DMS53 treated with DMSO at 0.1 percent for 48 hours (cell line): Measurements from ENCODE around the gene RNF180.
"Not testable (repeated sequence)": the region's sequence is repeated elsewhere in the genome, so short reads cannot be mapped to it uniquely, and the experiment has no call there.

Experiments used
- DNase-seq: peaks from one replicate; lab custom pipeline; 2025; ENCODE audit not compliant: unreplicated experiment; lab: John Stamatoyannopoulos, UW

The RNF180 gene

GRCh38 chr5:64273276-64273675 is 107.6 kb downstream of the RNF180 start:
- DNase-seq = no peak

DNA sequence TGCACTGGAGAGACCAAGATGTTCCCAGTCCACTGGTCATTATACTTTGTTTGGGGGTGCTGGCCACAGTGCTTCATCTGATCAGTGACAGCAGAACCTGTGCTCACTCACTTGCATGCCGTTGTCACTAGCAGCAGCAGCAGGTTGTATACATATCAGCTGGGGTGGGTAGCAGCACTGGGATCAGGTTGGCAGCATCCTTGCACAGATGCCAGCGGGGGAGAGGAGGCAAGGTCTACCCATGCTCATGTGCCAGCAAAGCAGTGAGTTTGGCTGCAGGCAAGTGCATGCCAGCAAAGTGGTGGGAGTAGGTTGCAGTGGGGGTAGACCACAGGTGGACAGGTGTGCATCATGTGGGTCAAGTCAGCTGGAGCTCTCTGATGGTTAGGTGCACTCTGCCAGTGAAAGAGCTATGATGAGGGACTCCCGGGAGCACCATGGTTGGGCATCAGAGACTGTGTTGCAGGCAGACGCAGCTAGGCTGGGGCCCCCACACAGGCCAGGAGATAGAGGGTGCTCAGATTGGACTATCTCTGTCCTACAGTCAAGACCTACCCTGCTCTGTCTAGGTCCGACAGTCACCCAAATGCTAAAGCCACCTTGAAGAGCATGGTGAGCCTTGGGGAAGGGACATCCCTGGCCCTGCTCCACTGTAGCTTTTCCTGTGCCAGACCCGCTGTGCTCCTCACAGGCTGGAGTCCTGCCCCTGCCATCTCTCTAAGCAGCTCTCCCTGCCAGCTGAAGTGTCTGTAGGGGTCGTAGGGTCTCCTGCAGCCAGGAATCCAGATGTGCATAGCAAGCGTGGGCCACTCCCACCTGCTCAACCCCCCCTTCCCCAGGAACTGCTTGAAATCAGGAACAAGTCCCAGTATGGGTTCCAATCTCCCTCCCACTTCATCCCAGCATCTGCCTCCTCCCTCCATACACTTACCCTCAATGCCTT is 119.8 kb downstream of the RNF180 start:
- no peak for DNase-seq

- DNase-seq = no peak
These were observed 120.7 kb downstream of the RNF180 start for GRCh38 chr5:64286381-64286780.

DNA sequence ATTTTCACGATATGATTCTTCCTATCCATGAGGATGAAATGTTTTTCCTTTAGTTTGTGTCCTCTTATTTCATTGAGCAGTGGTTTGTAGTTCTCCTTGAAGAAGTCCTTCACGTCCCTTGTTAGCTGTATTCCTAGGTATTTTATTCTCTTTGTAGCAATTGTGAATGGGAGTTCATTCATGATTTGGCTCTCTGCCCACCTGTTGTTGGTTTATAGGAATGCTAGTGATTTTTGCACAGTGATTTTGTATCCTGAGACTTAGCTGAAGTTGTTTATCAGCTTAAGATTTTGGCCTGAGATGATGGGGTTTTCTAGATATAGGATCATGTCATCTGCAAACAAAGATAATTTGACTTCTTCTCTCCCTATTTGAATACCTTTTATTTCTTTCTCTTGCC is 122.9 kb downstream of the RNF180 start:
- DNase-seq = not testable (repeated sequence)

DNA sequence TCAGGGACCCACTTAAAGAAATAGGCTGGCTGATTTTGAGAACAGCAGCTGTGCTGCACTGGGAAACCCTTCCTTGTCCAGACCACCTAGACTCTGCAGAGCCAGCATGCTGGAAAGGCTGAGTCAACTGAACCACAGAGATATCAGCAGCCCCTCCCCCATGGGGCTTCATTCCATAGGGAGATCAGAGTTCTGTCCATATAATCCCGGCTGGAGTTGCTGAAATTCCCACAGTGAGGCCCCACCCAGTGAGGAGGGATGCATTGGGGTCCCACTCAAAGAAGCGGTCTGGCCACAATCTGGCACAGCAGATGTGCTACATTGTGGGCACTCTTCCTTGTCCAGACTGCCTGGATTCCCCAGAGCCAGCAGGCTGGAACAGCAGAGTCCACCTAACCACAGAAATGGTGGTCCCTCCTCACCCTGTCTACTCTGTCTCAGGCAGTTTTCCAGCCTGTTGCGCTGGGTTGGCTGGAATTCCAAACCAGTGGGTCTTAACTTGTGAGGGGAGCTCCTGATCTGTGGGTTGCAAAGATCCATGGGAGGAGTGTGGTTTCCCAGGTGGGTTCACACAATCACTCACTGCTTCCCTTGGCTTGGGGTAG is 127.1 kb downstream of the RNF180 start:
- DNase-seq = no peak

DNA sequence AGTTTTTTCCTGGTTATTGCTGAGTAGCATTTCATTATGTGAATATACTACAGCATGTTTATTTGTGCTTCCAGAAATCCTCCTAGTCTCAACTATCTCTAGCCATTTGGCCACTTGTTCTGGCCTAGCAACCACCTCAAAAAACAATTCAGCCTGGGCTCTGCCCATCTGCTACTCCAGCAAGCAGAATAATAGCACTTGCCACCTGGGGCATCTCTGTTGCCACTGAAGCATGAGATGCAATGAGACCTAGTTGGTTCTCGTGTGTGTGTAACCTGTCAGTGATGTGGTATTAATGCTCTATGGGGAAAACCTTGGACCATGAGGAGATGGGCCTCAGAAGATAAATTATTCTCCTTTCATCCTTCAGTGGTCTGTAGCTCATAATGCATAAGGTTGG is 129.5 kb downstream of the RNF180 start:
- DNase-seq = peak; percentile 44

DNA sequence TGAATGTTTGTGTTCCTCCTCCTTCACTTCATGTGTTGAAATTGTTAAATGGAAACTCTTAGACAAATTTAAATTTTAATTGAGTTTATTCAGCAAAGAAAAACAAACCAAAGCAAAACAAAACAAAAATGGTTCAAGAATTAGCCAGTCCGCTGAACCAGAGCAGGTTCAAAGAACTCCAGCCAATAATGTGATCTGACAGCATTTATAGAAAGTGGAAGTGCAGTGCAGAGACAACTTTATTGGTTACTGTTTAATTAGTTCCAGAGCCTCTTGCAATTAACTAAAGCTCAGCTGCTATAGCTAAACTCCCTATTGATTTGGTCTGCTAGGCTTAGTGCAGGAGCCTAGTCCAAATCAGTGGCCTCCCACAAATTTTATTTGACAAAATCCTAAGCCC is 132.9 kb downstream of the RNF180 start:
- DNase-seq = no peak

GRCh38 chr5:64299805-64300204 is 134.2 kb downstream of the RNF180 start:
- DNase-seq = no peak

DNA sequence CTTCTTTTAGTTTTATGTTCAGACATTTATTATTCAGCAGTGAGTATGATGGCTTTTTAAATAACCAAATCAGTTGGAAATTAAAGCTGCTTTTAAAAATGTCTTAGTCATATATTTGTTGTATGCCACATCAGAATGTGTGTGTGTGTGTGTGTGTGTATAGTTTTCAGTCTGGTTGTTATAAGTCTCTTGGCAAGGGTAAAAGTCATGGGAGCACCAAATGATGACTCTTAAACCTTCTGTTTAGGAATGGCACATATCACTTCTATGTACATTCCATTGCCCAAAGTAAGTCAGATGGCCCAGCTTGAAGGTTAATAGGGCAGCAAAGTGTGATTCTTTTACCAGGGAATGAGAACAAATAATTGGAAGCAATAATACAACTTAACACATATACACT is 135.9 kb downstream of the RNF180 start:
- DNase-seq = no peak

- DNase-seq = no peak
These were observed 142.5 kb downstream of the RNF180 start for GRCh38 chr5:64308135-64308534.

- DNase-seq = no peak
These were observed 146.8 kb downstream of the RNF180 start for GRCh38 chr5:64312491-64312890.

GRCh38 chr5:64315778-64316177 is 150.1 kb downstream of the RNF180 start:
- no peak for DNase-seq

GRCh38 chr5:64318175-64318574 is 152.5 kb downstream of the RNF180 start:
- peak; percentile 2 for DNase-seq

- DNase-seq = no peak
These were observed 157.9 kb downstream of the RNF180 start for GRCh38 chr5:64323591-64323990.

DNA sequence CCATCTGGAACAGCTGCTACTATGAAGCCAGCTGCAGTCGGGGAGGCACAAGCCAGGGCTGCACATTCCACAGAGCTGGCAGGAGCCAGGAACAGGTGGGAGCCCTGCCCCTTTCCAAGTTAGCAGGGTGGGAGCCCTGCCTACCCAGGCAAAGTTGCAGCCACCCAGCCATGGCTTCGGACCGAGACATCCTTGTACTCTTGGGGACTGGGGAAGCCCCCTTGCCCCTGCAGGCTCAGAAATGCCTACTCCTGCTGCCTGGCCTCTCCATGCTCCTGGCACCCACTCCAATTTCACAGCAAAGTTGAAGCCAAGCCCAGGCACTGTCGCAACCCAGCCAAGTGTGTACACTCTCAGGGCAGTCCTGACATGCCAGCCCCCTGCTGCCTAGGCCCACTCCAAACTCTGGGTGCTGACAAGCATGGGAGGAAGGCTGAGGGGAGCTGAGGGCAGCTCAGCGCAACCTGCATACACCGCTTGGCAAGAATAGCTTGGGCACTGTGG is 165.1 kb downstream of the RNF180 start:
- DNase-seq = no peak

GRCh38 chr5:64331597-64332277 is 166.1 kb downstream of the RNF180 start:
- no peak for DNase-seq

- no peak for DNase-seq
These were observed 168.2 kb downstream of the RNF180 start for GRCh38 chr5:64333886-64334285.

DNA sequence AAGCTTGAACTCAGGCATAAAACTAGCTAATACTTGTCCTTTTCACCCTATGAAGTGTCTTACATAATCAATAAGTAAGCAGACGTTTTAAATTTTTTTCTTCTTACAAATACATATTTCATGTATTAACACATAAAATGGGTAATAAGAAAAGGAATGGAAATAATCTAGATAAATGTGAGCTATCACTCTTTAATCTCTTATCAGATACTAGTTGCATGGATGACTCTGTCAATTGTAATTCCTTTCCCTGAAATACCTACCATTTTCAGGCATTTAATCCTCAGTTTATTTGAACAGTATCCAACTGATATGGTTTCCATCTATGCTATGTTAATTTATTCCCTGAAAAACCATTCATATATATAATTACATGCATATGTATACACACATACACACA is 174.1 kb downstream of the RNF180 start:
- DNase-seq = no peak

DNA sequence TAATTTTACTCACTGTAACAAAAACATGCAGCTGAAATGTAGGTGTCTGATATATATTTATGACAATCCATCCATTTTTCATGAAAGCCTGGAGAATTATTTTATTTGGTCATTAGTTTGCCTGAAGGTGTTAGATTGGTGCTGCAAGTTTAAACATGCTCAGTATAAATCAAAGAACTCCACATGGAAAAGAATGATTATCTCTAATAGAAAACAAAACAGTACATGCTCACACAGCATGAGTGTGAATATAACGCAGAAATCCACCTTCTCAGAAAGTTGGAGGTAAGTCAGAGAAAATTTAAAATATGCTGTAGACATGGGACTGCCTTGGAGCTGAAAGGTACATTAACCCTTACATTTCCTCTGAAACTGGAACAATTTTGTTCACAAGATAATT is 174.7 kb downstream of the RNF180 start:
- DNase-seq = no peak

DNA sequence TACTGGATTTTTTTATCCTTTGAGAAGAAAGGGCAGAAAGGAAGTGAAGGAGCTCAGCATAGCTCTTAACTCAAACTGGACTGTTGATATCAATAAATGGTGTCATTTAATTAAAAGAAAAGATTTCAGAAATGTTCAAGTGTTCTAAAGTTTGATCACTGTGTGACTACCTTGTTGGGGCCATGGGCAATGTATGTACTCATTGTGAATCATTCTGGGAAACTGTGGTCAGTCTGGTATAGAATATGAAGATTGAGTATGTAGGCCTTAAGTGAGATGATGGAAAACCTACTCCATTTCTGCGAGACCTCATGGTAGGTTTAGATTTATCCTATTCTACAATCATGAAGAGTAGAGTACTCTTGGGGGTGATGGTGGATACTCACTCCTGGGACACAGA is 175.7 kb downstream of the RNF180 start:
- DNase-seq = no peak

- no peak for DNase-seq
These were observed 178.9 kb downstream of the RNF180 start for GRCh38 chr5:64344501-64344900.

DNA sequence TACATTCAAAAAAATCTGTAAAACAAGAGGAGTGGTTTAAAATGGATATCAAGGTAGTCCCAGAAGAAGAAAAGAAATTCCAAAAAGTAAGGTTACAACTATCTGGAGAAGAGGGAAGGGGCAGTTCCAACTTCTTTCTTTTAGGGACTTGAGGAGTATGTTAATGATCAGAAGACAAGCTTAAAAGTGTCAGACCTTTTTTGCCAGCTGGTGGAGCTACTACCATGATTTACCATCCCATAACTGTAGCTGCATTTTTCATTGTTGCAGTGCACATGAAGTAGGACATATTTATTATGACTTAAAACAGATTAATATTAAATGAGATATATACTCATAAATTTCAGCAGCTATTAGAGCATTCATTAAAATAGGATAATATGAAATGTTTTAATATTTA is 181.7 kb downstream of the RNF180 start:
- peak; percentile 5 for DNase-seq
